ENCODE results near the gene SULT1C2.
"Not testable (repeated sequence)": the region's sequence is repeated elsewhere in the genome, so short reads cannot be mapped to it uniquely, and the experiment has no call there.

Gene SULT1C2

DNA sequence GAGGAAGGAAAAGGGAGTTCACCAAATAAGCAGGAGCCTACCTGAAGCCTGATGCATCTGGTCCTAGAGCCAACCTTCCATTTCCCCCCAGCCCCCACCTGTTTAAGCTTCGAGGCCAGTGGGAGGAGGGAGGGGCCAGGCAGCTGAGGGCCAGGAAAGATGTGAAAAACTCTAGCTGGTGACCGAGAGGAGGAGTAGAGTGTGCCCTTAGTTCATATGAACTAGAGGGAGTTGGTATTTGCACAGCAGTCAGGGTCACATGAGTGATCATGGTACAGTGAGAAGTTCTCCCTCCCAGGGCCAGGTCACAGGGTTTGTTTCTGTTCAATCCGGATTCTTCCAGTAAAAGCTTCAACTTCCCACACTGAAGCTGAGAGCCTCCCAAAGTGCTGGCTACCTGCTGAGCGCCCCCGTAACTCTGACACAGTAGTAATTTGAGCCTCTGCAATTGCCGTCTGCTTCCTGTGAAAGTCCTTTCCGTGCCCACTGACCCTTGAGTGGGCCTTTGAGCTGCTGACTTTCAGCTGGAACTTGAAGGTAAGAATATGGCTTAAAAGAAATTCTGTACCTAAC is at the start of gene SULT1C2:
TSS of gene SULT1C2 (plus strand) at position 362 of the 573 bp plus-strand sequence. CDS start 4,773 bp downstream, outside the sequence.
- no peak for DNase-seq (ENCODE audit: low read depth)

DNA sequence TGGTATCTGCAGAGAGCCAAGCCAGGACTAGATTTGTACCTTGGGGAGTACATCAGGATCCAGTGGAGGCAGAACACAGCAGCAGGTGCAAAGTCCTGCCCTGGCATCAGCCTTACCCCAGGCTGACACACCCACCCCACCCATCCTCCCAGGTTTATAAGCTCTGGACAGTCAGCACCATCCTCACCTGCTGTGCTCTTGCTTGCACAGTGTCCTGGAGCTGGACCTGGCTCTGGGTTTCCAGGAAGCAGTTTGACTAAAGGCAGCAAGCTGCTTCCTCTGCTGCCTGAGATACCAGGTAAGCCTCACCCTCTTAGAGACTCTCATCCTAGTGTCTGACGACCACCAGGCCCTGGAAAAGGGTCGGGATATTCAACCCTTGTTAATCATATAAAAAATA is 48.9 kb upstream of the SULT1C2 start, which contains the start of gene SULT1C3:
TSS of gene SULT1C3 (plus strand) at position 183 of the 400 bp plus-strand sequence. CDS start 7,227 bp downstream, outside the sequence.
- no peak for DNase-seq (ENCODE audit: low read depth)

GRCh38 chr2:108240966-108241365 is 47.7 kb upstream of the SULT1C2 start:
- no peak for DNase-seq (ENCODE audit: low read depth)

GRCh38 chr2:108243566-108243965 is 45.1 kb upstream of the SULT1C2 start:
- DNase-seq (ENCODE audit: low read depth) = no peak

GRCh38 chr2:108244667-108245414 is 43.9 kb upstream of the SULT1C2 start:
- no peak for DNase-seq (ENCODE audit: low read depth)

DNA sequence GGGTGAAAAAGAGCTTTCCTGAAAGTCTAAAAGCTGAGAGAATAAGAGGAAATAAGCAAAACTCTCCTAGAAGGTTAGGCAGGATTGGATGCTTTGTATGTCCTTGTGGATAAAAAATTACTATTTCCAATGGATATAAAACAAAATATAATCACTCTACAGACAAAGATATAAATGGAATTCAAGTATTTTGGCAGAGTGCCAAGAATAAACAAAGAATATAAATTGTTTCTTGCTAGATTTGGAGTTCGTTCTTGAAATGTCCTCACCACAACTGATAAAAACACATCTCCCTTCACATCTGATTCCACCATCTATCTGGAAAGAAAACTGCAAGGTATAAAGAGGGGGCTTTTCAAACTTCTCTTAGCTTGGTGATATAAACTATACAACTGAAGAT is 35.6 kb upstream of the SULT1C2 start:
- DNase-seq (ENCODE audit: low read depth) = no peak

- no peak for DNase-seq (ENCODE audit: low read depth)
Measured at GRCh38 chr2:108257757-108258331, 30.9 kb upstream of the SULT1C2 start.

GRCh38 chr2:108260773-108261172 is 27.9 kb upstream of the SULT1C2 start:
- DNase-seq (ENCODE audit: low read depth) = no peak

DNA sequence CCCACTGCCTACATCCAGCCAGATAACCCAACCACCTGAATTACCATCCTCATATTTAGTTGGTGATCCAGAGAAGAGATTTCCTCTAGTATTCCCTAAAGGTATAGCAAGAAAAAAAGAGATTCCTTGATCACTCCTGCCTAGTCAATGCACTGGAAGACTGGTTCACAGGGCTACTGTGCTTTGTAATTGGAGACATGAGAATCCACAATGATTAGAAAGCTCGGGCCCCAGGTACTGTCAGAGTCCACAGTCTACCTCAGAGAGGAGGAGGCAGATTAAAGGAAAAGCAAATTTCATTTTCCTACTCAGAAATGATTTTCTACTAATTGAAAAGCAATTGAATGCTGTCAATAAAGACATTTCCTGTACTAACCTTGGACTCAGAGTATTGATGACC is 26.7 kb upstream of the SULT1C2 start:
- DNase-seq (ENCODE audit: low read depth) = no peak

DNA sequence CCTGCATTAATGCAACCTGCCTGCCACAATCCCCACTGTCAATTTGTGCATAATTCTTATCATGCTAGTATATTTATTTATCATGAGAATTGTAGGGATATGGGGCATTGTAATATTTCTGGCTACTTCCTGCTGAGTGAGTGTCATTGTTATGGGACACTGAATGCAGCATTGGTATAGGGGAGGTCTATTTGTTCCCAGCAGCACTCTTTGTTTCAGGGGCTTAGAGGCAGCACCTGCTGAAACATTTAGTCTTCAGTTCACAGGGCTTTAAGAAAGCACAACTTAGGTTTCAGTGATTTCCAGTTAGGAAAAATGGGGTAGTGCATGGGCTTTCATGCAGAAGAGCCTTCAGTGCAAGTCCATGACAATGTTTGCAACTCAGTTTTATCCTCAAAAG is 25.3 kb upstream of the SULT1C2 start:
- no peak for DNase-seq (ENCODE audit: low read depth)

DNA sequence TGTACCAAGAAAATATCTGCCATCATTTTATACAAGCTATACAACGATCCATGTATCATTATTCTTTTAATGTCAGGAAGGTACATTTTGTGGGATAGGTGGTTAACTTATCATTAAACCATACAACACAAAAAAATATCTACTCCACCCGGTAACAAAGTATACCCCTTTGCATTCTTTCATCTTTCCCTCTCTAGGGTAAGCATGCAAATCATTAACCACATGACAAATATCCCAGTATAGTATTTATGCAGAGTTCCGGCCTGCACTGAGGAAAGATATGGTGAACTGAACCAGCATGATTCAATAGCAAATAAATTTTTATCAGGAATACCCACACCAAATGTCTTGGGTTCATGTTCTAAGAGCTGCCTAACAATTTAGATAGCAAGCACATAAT is 22.5 kb upstream of the SULT1C2 start:
- no peak for DNase-seq (ENCODE audit: low read depth)

DNA sequence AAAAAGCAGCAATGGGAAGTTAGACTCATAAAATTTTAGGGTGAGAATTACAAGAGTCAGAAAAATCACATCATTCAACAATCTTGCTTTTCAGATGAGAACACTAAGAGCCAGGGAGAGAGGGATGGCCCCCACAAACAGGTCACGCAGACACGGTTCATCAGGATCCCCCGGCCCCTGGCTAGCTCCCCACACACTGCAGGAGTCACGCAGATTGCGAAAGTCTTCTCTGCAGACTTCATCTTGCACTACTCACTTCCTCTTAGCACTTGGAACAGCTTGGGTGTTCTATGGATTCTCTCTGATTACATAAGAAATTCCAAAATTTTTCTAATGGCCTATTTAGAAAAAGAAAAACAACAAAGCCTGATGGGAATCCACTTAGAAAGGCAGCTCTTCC is 21.6 kb upstream of the SULT1C2 start:
- DNase-seq (ENCODE audit: low read depth) = no peak

DNA sequence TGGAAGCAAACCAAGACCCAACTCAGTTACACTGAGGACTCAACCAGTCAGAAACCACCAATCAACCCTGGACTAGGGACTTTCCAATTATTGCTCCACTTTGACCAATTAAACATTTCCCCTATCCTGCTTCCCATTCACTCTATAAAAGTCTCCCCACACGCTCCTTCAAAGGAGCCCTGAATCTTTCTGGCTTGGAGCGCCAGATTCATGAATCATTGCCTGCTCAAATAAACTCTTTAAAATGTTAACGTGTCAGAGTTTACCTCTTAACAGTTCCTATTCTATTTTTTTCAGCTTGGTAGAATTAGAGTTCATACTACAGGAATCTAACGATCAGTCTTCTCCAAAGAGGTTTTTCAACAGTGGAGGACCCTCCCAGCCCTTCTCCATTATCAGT is 20.7 kb upstream of the SULT1C2 start:
- DNase-seq (ENCODE audit: low read depth) = no peak

DNA sequence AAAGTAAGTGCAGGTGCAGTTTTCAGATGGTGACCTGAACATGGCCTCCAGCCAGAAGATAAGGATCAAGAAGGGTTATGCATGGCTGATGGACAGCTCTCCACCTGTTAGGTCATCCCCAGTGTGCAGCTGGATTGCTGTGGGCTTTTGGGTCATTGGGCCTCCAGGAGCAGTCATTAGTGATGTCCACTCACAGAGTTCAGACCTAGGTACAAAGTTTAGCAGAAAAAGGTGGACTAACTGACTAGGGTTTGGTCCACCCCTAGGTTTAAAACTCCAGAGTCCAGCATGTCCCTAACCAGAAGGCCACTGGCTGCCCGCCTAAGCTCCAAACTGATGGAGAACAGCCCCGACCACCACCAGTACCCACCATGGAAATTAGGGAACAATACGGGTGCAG is 18.3 kb upstream of the SULT1C2 start:
- no peak for DNase-seq (ENCODE audit: low read depth)

GRCh38 chr2:108270768-108271506 is 17.8 kb upstream of the SULT1C2 start:
- no peak for DNase-seq (ENCODE audit: low read depth)

- DNase-seq (ENCODE audit: low read depth) = no peak
Measured at GRCh38 chr2:108271691-108272253, 16.9 kb upstream of the SULT1C2 start.

GRCh38 chr2:108278631-108279030 is 10.1 kb upstream of the SULT1C2 start:
- no peak for DNase-seq (ENCODE audit: low read depth)

- no peak for DNase-seq (ENCODE audit: low read depth)
Measured at GRCh38 chr2:108279468-108279867, 9.2 kb upstream of the SULT1C2 start.

GRCh38 chr2:108280466-108280865 is 8.2 kb upstream of the SULT1C2 start:
- DNase-seq (ENCODE audit: low read depth) = no peak

- DNase-seq (ENCODE audit: low read depth) = not testable (repeated sequence)
Measured at GRCh38 chr2:108284566-108284965, 4.1 kb upstream of the SULT1C2 start.

GRCh38 chr2:108285616-108286015 is 3.1 kb upstream of the SULT1C2 start:
- DNase-seq (ENCODE audit: low read depth) = no peak

- no peak for DNase-seq (ENCODE audit: low read depth)
Measured at GRCh38 chr2:108287169-108287568, 1.5 kb upstream of the SULT1C2 start.
